Fibroblast of the conjunctiva (primary cell): ENCODE data around the gene LCE3D.
"Not testable (repeated sequence)": the region's sequence is repeated elsewhere in the genome, so short reads cannot be mapped to it uniquely, and the experiment has no call there.

Experiments used
- DNase-seq: peaks from one replicate; pipeline ENCODE4 v3.0.0-alpha.2; 2010; ENCODE audit warnings: low read depth

LCE3D gene, protein sequence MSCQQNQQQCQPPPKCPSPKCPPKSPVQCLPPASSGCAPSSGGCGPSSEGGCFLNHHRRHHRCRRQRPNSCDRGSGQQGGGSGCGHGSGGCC

GRCh38 chr1:152580433-152580832, at the start of gene LCE3D:
TSS of gene LCE3D (minus strand) at chr1:152580516. CDS start at chr1:152579936, 580 bp downstream.
- DNase-seq: no peak

DNA sequence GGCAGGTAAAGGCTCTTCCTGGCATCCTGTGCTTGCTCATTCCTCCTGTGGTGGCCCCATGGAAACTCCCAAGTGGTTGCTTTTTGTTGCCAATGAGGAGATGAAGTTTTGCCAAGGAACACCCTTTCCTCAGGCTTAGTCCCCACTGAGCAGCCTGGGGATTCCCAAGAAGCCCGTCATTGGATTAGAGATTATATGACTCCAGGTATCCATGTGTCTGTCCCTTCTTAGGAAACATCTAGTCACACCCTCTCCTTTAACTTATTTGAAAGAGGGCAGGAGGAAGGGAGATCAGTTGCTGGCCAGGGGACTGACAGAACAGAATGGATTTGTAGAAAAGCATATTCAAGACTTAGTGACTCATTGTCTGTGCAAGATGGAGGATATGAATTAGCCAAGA, 46.4 kb upstream of the LCE3D start:
- DNase-seq: no peak

GRCh38 chr1:152623203-152623844, 43.0 kb upstream of the LCE3D start:
- DNase-seq: no peak

DNA sequence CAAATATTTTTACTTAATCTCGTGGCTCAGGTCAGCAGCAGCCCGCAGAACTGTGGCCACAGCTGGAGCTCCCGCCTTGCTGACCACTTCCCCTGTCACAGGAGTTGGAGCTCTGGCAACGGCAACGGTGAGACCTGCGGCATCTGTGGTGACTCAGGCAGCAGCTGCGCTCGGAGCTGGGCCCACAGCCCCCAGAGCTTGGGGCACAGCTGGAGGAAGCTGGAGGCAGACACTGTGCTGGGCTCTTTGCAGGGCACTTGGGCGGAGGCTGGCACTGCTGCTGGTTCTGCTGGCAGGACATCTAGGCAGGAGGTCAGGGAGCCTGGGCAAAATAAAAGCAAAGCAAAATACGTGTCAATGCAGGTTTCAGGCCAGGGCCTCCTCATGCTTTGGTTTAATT, 42.5 kb upstream of the LCE3D start, which contains the start of gene LCE3A:
Gene LCE3A, minus strand, starts transcription at position 301 of the 400 bp plus-strand sequence. Its CDS starts 0 bp downstream, at position 301.
- no peak for DNase-seq

DNA sequence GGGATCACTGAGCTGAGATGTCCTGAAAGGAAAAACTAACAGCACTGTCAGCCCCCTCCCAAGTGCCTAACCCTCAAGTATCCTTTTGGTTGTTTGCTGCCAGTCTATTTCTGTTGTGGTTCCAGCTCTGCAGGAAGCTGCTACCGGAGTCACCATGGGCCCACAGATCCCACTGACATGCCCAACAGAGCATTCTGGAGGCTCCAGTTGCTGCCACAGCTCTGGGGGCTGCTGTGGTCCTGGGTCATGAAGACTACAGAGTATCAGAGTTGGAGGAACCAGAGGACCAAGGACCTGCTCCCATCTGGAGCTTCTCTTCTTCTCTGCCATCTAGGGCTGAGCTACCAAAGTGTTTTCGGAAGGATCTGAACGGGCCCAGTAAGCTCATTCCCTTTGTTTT, 41.7 kb upstream of the LCE3D start:
- no peak for DNase-seq

DNA sequence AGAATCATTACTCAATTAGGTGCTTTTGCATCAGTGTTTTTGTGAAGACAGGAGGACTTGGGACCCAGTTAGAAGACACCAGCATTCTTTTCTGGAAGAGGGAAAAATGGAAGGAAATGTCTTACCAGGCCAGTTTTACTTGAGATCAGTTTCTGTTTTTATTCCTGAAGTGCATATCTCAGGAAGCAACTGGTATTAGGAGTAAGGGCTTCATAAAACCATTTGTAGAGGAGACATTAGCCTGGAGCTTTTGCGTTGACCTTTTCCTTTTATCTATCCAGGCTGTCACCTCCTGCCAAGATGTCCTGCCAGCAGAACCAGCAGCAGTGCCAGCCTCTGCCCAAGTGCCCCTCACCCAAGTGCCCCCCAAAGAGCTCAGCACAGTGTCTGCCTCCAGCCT, 33.2 kb upstream of the LCE3D start, which contains the start of gene LCE3B:
Gene LCE3B, plus strand, starts transcription at position 301 of the 400 bp plus-strand sequence. Its CDS starts 0 bp downstream, at position 301.
- DNase-seq: no peak

- DNase-seq: no peak
These were observed 19.6 kb upstream of the LCE3D start, which contains the start of gene LCE3C for GRCh38 chr1:152599934-152600333. TSS of gene LCE3C (plus strand) at chr1:152600234. CDS start at chr1:152600732, 498 bp downstream.

DNA sequence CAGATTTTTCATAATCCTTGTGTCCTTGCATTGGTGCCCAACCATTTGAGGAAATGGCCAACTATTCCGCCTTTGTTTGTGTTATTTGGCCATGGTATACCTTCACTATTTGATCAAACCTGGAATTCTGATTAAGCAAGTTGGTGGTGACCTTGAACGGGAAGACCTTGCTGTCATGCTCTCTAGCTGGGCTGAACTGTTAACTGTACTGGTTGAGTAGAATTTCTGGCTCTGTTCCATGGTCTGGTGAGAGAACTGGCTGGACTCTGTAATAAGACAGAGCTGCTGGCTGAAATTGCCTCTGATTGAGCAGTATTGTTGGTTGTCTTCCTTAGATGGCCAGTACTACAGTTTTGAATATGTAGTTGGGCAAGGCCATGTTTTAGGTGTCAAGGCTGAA, 16.7 kb upstream of the LCE3D start:
- DNase-seq: no peak

DNA sequence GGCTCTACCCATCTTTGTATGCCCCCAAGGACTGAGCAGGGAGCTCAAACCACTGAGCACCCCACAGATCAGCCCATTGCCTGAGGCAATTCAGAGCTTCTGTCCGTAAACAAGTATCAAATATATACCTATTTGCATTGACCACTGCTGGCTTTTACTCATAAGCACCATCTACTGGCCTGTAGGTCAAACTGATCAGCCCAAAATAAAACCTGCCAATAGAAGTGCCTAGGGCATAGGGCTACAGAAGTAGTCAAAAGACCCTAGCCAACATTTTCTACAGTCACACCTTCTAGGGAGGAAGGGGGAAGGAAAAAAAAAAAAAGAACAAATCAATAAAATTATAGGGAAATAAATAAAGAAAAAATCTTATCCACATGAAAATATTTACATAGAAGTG, 5.3 kb upstream of the LCE3D start:
- no peak for DNase-seq

GRCh38 chr1:152582647-152583046, 2.3 kb upstream of the LCE3D start:
- no peak for DNase-seq

DNA sequence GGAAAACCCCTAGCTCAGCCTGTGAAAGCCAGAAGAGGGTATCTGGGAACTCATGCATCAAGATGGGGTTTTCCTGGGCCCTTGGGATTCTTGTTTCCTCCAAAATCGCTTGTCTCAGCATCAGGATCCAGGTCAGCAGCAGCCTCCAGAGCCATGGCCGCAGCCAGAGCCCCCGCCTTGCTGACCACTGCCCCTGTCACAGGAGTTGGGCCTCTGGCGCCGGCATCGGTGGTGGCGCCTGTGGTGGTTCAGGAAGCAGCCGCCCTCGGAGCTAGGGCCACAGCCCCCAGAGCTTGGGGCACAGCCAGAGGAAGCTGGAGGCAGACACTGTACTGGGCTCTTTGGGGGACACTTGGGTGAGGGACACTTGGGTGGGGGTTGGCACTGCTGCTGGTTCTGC, 790 bp downstream of the LCE3D start:
- not testable (repeated sequence) for DNase-seq

- no peak for DNase-seq
These were observed 3.1 kb downstream of the LCE3D start for GRCh38 chr1:152577168-152577567.

GRCh38 chr1:152566681-152567080, 13.6 kb downstream of the LCE3D start, which contains the start of gene LCE3E:
TSS of gene LCE3E (minus strand) at chr1:152566780. CDS start at chr1:152566208, 572 bp downstream.
- DNase-seq: no peak

DNA sequence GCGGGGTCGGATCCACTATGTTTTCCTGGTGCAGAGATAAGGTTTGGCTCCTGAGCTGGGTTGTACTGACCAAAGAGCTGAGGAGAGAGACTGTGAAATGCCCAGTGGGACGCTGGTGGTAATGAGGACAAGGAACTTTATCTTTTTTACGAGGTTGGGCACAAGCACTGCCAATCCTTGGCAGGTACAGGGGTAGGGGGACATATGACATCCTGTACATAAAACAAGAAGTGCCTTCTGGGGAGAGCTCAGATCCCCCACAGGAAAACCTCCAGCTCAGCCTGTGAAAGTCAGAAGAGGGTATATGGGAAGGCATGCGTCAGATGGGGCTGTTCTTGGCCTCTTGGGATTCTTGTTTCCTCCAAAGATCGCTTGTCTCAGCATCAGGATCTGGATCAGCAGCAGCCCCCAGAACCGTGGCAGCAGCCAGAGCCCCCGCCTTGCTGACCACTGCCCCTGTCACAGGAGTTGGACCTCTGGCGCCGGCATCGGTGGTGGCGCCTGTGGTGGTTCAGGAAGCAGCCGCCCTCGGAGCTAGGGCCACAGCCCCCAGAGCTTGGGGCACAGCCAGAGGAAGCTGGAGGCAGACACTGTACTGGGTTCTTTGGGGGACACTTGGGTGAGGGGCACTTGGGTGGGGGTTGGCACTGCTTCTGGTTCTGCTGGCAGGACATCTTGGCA, 14.6 kb downstream of the LCE3D start:
- no peak for DNase-seq

DNA sequence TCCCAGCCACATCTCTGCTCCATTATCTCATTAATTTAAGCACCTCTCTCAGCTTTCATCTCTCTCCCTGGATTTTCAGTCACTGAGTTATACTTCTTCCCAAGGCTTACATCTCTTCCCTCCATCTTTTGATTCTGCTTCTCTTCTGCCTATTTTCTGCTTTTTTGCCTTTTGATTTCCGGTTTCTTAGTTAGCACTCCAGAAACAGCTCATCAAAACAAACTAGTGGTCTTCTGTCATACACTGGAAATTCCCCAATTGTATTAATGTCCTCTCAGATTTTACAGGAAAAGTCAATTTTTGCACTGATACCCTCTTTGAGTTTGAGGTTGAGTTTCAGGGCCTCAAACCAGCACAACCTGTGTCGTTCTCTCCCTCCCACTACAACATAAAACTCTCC, 15.2 kb downstream of the LCE3D start:
- DNase-seq: no peak

DNA sequence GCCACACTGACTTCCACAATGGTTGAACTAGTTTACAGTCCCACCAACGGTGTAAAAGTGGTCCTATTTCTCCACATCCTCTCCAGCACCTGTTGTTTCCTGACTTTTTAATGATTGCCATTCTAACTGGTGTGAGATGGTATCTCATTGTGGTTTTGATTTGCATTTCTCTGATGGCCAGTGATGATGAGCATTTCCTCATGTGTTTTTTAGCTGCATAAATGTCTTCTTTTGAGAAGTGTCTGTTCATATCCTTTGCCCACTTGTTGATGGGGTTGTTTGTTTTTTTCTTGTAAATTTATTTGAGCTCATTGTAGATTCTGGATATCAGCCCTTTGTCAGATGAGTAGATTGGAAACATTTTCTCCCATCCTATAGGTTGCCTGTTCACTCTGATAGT, 32.0 kb downstream of the LCE3D start:
- DNase-seq: not testable (repeated sequence)

GRCh38 chr1:152546704-152547103, 33.6 kb downstream of the LCE3D start:
- DNase-seq: no peak

DNA sequence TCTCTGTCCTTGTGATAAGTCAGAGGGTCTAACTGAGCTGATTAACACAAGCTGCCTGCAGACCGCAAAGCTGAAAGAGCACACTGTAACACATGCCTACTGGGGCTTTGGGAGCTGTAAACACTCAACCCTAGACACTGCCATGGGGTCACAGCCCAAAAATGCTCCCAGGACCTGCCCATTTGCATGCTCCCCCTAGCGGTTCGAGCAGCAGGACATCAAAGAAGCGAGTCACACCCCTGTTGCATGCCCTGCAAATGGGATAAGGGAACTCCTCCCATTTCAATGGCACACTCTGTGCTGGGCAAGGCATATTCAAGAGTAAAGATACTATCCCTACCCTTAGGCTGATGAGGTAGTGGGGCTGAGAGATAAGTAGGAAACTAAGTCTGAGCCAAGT, 36.5 kb downstream of the LCE3D start:
- no peak for DNase-seq

DNA sequence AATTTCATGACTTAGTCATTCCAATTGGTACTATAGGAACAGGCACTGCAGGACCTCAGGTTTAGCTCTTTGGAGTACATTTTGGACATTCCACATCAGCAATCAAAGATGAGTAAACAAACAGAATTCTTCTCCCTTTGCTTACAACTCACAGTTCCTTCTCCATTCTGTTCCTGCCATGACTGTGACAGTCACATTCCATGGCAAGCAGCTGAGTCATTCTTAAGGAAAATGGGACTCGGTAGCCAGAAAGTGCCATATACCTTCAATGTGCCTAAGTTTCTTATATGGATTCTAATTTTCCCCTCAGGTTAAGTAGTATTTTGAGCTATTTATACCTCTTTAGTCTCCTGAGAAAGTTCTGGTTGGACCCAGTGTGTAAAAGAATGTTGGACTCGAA, 40.4 kb downstream of the LCE3D start:
- DNase-seq: no peak

- DNase-seq: no peak
These were observed 42.8 kb downstream of the LCE3D start for GRCh38 chr1:152537496-152537895.

- no peak for DNase-seq
These were observed 44.5 kb downstream of the LCE3D start for GRCh38 chr1:152535774-152536173.

GRCh38 chr1:152533327-152533938, 46.9 kb downstream of the LCE3D start:
- DNase-seq: no peak
